ENCODE results near the gene ABCA7. TPM values are rescaled to one million over a fixed set of nuclear protein-coding genes. Genes with fewer than 3 reads are reported as not detected.

Gene ABCA7
- total RNA-seq, 6 experiments from 2014 or later: 4.8 to 14.6 (median 9.1) TPM

- H3K27ac ChIP-seq: no peak overlapping the region
- H3K36me3 ChIP-seq: peaks cover 3 to 45% (median 18%) of the 10 kb centered on the region in 4 donors
- H3K4me1 ChIP-seq: peaks cover 0 to 16% (median 2%) of the 10 kb centered on the region in 4 donors
- DNase-seq (no peak), ATAC-seq (no peak)
- TF ChIP-seq POLR2A (IDR thresholded peaks at IDR 0.05): no peak
- TF ChIP-seq, protein P1, sequence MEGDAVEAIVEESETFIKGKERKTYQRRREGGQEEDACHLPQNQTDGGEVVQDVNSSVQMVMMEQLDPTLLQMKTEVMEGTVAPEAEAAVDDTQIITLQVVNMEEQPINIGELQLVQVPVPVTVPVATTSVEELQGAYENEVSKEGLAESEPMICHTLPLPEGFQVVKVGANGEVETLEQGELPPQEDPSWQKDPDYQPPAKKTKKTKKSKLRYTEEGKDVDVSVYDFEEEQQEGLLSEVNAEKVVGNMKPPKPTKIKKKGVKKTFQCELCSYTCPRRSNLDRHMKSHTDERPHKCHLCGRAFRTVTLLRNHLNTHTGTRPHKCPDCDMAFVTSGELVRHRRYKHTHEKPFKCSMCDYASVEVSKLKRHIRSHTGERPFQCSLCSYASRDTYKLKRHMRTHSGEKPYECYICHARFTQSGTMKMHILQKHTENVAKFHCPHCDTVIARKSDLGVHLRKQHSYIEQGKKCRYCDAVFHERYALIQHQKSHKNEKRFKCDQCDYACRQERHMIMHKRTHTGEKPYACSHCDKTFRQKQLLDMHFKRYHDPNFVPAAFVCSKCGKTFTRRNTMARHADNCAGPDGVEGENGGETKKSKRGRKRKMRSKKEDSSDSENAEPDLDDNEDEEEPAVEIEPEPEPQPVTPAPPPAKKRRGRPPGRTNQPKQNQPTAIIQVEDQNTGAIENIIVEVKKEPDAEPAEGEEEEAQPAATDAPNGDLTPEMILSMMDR (IDR thresholded peaks at IDR 0.05): no peak
- H3K9me3 ChIP-seq: no peaks in the 10 kb centered on the region
- no CpG with 5 or more reads among the region's 48 CpGs for WGBS (ENCODE audit: insufficient coverage, low coverage, low lambda C conversion rate, missing lambda C conversion rate)
- intact Hi-C loops (cut with DNase I): no loop called here
- H3K27me3 ChIP-seq: no peaks in the 10 kb centered on the region
- no peak overlapping the region for H3K4me3 ChIP-seq
These were observed 69.2 kb downstream of the ABCA7 start for GRCh38 chr19:1109032-1109551.

- TF ChIP-seq, protein P1 (IDR thresholded peaks at IDR 0.05): no peak
- no peak for TF ChIP-seq POLR2A (IDR thresholded peaks at IDR 0.05)
- Histone ChIP-seq H3K4me3 (no peak overlapping the region), H3K36me3 (peaks cover 3 to 54% (median 19%) of the 10 kb centered on the region in 4 donors)
These were observed 70.1 kb downstream of the ABCA7 start for GRCh38 chr19:1109697-1110671.

DNA sequence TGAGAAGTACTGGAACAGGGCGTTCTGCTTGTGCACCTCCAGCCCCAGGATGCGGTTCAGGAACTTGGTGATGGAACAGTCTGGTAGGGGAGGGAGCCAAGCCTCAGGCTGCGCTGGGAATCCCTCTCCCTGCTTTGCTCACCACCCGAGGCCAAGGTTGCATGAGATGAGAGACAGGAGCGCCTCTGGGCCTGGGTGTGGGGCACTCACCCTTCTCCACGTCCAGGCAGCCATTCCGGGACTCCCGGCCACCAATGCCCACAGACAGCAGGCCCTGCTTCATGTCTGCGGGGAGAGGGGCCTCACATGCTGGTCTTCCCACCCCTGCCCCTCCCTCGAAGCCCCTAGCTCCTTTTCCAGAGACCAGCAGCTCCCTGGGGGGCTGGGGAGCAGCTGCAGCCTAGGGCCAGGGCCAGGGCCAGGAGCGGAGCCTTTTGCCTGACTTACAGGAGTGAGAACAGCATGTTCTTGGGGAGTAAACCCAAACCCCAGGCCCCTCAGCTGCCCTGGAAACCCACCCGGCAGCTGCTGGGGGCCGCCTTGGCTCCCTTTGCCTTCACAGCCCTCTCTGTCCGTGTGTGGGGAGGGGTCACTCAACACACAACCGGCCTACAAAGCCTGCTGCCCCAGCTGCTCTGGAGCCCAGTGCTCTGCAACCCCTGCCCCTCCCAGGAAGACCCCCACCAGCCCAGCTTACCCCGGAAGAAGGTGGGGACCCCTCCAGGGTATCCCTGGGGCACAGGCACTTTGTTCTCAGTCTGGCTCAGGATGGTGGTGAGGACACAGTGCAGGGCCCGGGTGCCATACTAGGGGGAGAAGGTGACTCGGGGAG, 71.1 kb downstream of the ABCA7 start:
- peaks cover 3 to 63% (median 22%) of the 10 kb centered on the region in 4 donors for H3K36me3 ChIP-seq
- TF ChIP-seq POLR2A (IDR thresholded peaks at IDR 0.05): no peak
- TF ChIP-seq, protein P1 (IDR thresholded peaks at IDR 0.05): no peak

More at GRCh38 chr19:1109697-1110671, 70.1 kb downstream of the ABCA7 start:
- 83% methylated on average over 9 of the region's 54 CpGs for WGBS (ENCODE audit: insufficient coverage, low coverage, low lambda C conversion rate, missing lambda C conversion rate)
- Histone ChIP-seq H3K27me3 (no peaks in the 10 kb centered on the region), H3K27ac (no peak overlapping the region), H3K4me1 (peaks cover 0 to 18% (median 2%) of the 10 kb centered on the region in 4 donors), H3K9me3 (no peaks in the 10 kb centered on the region)
- intact Hi-C loops (cut with DNase I): loop anchor here in 1 of 2 donors (10.0 kb wide), 1 partner anchor 75 kb away; no protein-coding TSS in a partner anchor
- ATAC-seq: no peak
- no peak for DNase-seq

DNA sequence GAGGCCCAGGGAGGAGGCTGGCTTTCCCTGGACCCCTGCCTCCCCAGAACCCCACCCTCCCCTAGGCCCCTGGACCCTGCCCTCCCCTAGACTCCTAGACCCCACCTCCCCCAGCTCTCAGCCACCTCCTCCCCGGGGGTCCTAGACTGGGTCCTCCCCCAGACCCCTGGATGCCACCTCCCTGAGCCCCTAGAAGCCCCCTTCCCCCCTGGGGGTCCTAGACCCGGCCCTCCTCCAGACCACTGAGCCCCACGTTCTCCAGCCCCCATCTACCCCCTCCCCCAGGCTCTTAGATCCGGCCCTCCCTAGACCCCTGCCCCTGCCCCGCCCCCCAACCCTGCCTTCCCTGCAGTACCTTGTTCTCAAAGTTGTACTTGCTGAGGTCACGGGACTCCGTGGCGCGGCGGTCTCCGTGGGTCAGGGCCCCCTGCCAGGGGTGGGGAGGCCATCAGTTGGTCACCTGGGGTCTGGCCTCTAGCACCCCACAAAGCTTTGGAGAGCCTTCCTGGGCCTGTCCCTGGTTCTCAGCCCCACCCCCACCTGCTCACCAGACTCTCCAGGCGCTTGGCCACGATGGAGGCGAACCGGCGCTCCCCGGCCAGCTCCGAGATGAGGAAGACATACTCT, 71.8 kb downstream of the ABCA7 start:
- no peaks in the 10 kb centered on the region for H3K9me3 ChIP-seq
- intact Hi-C loops (cut with DNase I): loop anchor here in 1 of 2 donors (10.0 kb wide), 1 partner anchor 73 kb away; no protein-coding TSS in a partner anchor
- ATAC-seq (no peak), DNase-seq (no peak)
- WGBS (ENCODE audit: insufficient coverage, low coverage, low lambda C conversion rate, missing lambda C conversion rate): 71% methylated on average over 2 of the region's 18 CpGs
- H3K27ac ChIP-seq: no peak overlapping the region
- peaks cover 5 to 63% (median 23%) of the 10 kb centered on the region in 4 donors for H3K36me3 ChIP-seq
- H3K4me3 ChIP-seq: no peak overlapping the region
- no peak for TF ChIP-seq POLR2A (IDR thresholded peaks at IDR 0.05)
- H3K27me3 ChIP-seq: no peaks in the 10 kb centered on the region
- peaks cover 0 to 13% (median 2%) of the 10 kb centered on the region in 4 donors for H3K4me1 ChIP-seq

More for the DNA sequence above, 71.1 kb downstream of the ABCA7 start:
- Histone ChIP-seq H3K4me3 (no peak overlapping the region), H3K27ac (no peak overlapping the region), H3K9me3 (no peaks in the 10 kb centered on the region), H3K4me1 (peaks cover 0 to 13% (median 2%) of the 10 kb centered on the region in 4 donors), H3K27me3 (no peaks in the 10 kb centered on the region)
- DNase-seq (no peak), ATAC-seq (no peak)
- 80% methylated on average over 3 of the region's 18 CpGs for WGBS (ENCODE audit: insufficient coverage, low coverage, low lambda C conversion rate, missing lambda C conversion rate)
- intact Hi-C loops (cut with DNase I): loop anchor here in 1 of 2 donors (10.0 kb wide), 1 partner anchor 74 kb away; no protein-coding TSS in a partner anchor

All from right lobe of liver (tissue), 6 donors.